ENCODE results near the gene SFMBT2. TPM values are rescaled to one million over a fixed set of nuclear protein-coding genes. Genes with fewer than 3 reads are reported as not detected.

The SFMBT2 gene
- polyA plus RNA-seq, 2 of the 4 experiments (the other 2 are of a cell fraction) = 9.6 to 10.2 TPM

GRCh38 chr10:7310076-7310475 is 100.8 kb downstream of the SFMBT2 start (continued):
- TF ChIP-seq EHF (CRISPR knock-in tag; IDR thresholded peaks at IDR 0.05) = no peak
- no peak for TF ChIP-seq ZFP36 (IDR thresholded peaks at IDR 0.05; ENCODE audit: borderline replicate concordance, partially characterized antibody)
- no peak for TF ChIP-seq TP53 (CRISPR knock-in tag; IDR thresholded peaks at IDR 0.05)
- TF ChIP-seq EHMT2 (IDR thresholded peaks at IDR 0.05; ENCODE audit: low read depth) = no peak
- TF ChIP-seq KDM5A (IDR thresholded peaks at IDR 0.05) = no peak
- no peak for TF ChIP-seq CHD4 (IDR thresholded peaks at IDR 0.05; ENCODE audit: borderline replicate concordance)

GRCh38 chr10:7308826-7309225 is 102.0 kb downstream of the SFMBT2 start:
- DNase-seq (ENCODE audit: low read depth in 1 of 2, low spot score in 1 of 2) = no peak
- Histone ChIP-seq H3K9me3 (peaks cover 7% of the 10 kb centered on the region), H3K4me3 (no peak overlapping the region), H3K4me1 (peaks cover 38% of the 10 kb centered on the region), H3K27ac (peak overlapping the region in 1 of 2 experiments; percentile 88; a peak in 4 of 6 replicates), H3K4me2 (no peak overlapping the region)
- ChIA-PET POLR2A (no interaction called here), CTCF (interaction anchor here (1.0 to 1.4 kb wide), 2 partner anchors 47 to 53 kb away, joined by 3 read pairs; no protein-coding TSS in a partner anchor)
- TF ChIP-seq PHF8 (IDR thresholded peaks at IDR 0.05; ENCODE audit: borderline replicate concordance, low read depth) (no peak), JUNB (IDR thresholded peaks at IDR 0.05) (no peak), ATOH8 (CRISPR knock-in tag; IDR thresholded peaks at IDR 0.05; ENCODE audit: low read depth) (no peak), ZC3H11A (IDR thresholded peaks at IDR 0.05) (no peak), HMGXB4 (CRISPR knock-in tag; IDR thresholded peaks at IDR 0.05; ENCODE audit: borderline replicate concordance) (no peak), NPAS2 (CRISPR knock-in tag; IDR thresholded peaks at IDR 0.05; ENCODE audit: borderline replicate concordance) (no peak), JUN (IDR thresholded peaks at IDR 0.05) (no peak), ESRRA (IDR thresholded peaks at IDR 0.05; ENCODE audit: borderline replicate concordance, low read length) (no peak), NR3C1 (IDR thresholded peaks at IDR 0.05) (no peak), CBX2 (IDR thresholded peaks at IDR 0.05; ENCODE audit: borderline replicate concordance, low read depth) (no peak), HOXB13 (CRISPR knock-in tag; IDR thresholded peaks at IDR 0.05; ENCODE audit: low read depth) (no peak), ELK1 (IDR thresholded peaks at IDR 0.05; ENCODE audit: low read depth, low read length) (no peak)
- no peak for ATAC-seq
- FAIRE-seq = no peak
- WGBS (ENCODE audit: missing lambda C conversion rate) = 92% methylated on average over 7 of the region's 7 CpGs

- H3K4me1 ChIP-seq = peaks cover 36% of the 10 kb centered on the region
- POLR2A ChIA-PET = no interaction called here
- no peak for ATAC-seq
These were observed 104.2 kb downstream of the SFMBT2 start for GRCh38 chr10:7306616-7307015.

More at GRCh38 chr10:7306616-7307015, 104.2 kb downstream of the SFMBT2 start:
- FAIRE-seq (no peak), DNase-seq (ENCODE audit: low read depth in 1 of 2, low spot score in 1 of 2) (no peak)
- CTCF ChIA-PET = no interaction called here
- TF ChIP-seq RFX5 (IDR thresholded peaks at IDR 0.05) (no peak), GATA3 (IDR thresholded peaks at IDR 0.05; ENCODE audit: borderline replicate concordance) (no peak), MYC (IDR thresholded peaks at IDR 0.05; ENCODE audit: borderline replicate concordance, low read length) (no peak), EHMT2 (IDR thresholded peaks at IDR 0.05; ENCODE audit: low read depth) (no peak)
- Histone ChIP-seq H3K4me2 (no peak overlapping the region), H3K27ac (no peak overlapping the region), H3K4me3 (no peak overlapping the region), H3K9me3 (peaks cover 7% of the 10 kb centered on the region)
